ENCODE results near the gene DHRS7C. TPM values are rescaled to one million over a fixed set of nuclear protein-coding genes. Genes with fewer than 3 reads are reported as not detected.

The DHRS7C gene
- total RNA-seq, 3 donors from 2014 or later, result not detected

- Histone ChIP-seq H3K27me3 (no peaks in the 10 kb centered on the region), H3K4me1 (no peaks in the 10 kb centered on the region), H3K9me3 (no peaks in the 10 kb centered on the region), H3K4me3 (no peak overlapping the region), H3K27ac (no peak overlapping the region), H3K36me3 (no peaks in the 10 kb centered on the region)
- DNase-seq (ENCODE audit: low spot score in 2 of 2), result no peak
- intact Hi-C loops (cut with DNase I; ENCODE audit: low total_unique reads), result no loop called here
- TF ChIP-seq CTCF (IDR thresholded peaks at IDR 0.05) (no peak), POLR2A (IDR thresholded peaks at IDR 0.05) (no peak), POLR2AphosphoS5 (IDR thresholded peaks at IDR 0.05) (no peak)
These were observed 25.1 kb upstream of the DHRS7C start for GRCh38 chr17:9816472-9816871.

GRCh38 chr17:9814337-9814945, 23.0 kb upstream of the DHRS7C start:
- intact Hi-C loops (cut with DNase I; ENCODE audit: low total_unique reads), result no loop called here
- H3K9me3 ChIP-seq, result no peaks in the 10 kb centered on the region

GRCh38 chr17:9813166-9813565, 21.8 kb upstream of the DHRS7C start:
- Histone ChIP-seq H3K27me3 (no peaks in the 10 kb centered on the region), H3K9me3 (no peaks in the 10 kb centered on the region), H3K4me3 (no peak overlapping the region), H3K27ac (no peak overlapping the region), H3K4me1 (no peaks in the 10 kb centered on the region), H3K36me3 (no peaks in the 10 kb centered on the region)
- TF ChIP-seq POLR2AphosphoS5 (IDR thresholded peaks at IDR 0.05) (no peak), POLR2A (IDR thresholded peaks at IDR 0.05) (no peak), CTCF (IDR thresholded peaks at IDR 0.05) (no peak)
- intact Hi-C loops (cut with DNase I; ENCODE audit: low total_unique reads), result no loop called here
- no peak for DNase-seq (ENCODE audit: low spot score in 2 of 2)

More at GRCh38 chr17:9814337-9814945, 23.0 kb upstream of the DHRS7C start:
- no peak for TF ChIP-seq POLR2A (IDR thresholded peaks at IDR 0.05)
- no peak for TF ChIP-seq CTCF (IDR thresholded peaks at IDR 0.05)
- no peak for TF ChIP-seq POLR2AphosphoS5 (IDR thresholded peaks at IDR 0.05)
- Histone ChIP-seq H3K27me3 (no peaks in the 10 kb centered on the region), H3K36me3 (no peaks in the 10 kb centered on the region), H3K27ac (no peak overlapping the region), H3K4me1 (no peaks in the 10 kb centered on the region), H3K4me3 (no peak overlapping the region)
- no peak for DNase-seq (ENCODE audit: low spot score in 2 of 2)

GRCh38 chr17:9811537-9811936, 20.1 kb upstream of the DHRS7C start:
- H3K4me3 ChIP-seq, result no peak overlapping the region
- no peak overlapping the region for H3K27ac ChIP-seq
- no peaks in the 10 kb centered on the region for H3K9me3 ChIP-seq
- no peaks in the 10 kb centered on the region for H3K27me3 ChIP-seq
- DNase-seq (ENCODE audit: low spot score in 2 of 2), result no peak
- TF ChIP-seq CTCF (IDR thresholded peaks at IDR 0.05) (no peak), POLR2A (IDR thresholded peaks at IDR 0.05) (no peak), POLR2AphosphoS5 (IDR thresholded peaks at IDR 0.05) (no peak)
- no peaks in the 10 kb centered on the region for H3K36me3 ChIP-seq
- no peaks in the 10 kb centered on the region for H3K4me1 ChIP-seq
- intact Hi-C loops (cut with DNase I; ENCODE audit: low total_unique reads), result no loop called here

- no peak for DNase-seq (ENCODE audit: low spot score in 2 of 2)
- Histone ChIP-seq H3K36me3 (no peaks in the 10 kb centered on the region), H3K4me1 (no peaks in the 10 kb centered on the region), H3K27ac (no peak overlapping the region), H3K9me3 (no peaks in the 10 kb centered on the region), H3K4me3 (no peak overlapping the region), H3K27me3 (no peaks in the 10 kb centered on the region)
- intact Hi-C loops (cut with DNase I; ENCODE audit: low total_unique reads), result no loop called here
- TF ChIP-seq CTCF (IDR thresholded peaks at IDR 0.05), result no peak
- TF ChIP-seq POLR2AphosphoS5 (IDR thresholded peaks at IDR 0.05), result no peak
- no peak for TF ChIP-seq POLR2A (IDR thresholded peaks at IDR 0.05)
These were observed 19.7 kb upstream of the DHRS7C start for GRCh38 chr17:9811086-9811485.

All from breast epithelium (tissue), 4 donors.